Myocyte (in vitro differentiated cells): Measurements from ENCODE around the gene CCDC33. TPM values are rescaled to one million over a fixed set of nuclear protein-coding genes. Genes with fewer than 3 reads are reported as not detected.
"Not testable (repeated sequence)": the region's sequence is repeated elsewhere in the genome, so short reads cannot be mapped to it uniquely, and the experiment has no call there.

Experiments
- DNase-seq: peaks from one replicate; pipeline ENCODE4 v3.0.0-alpha.2; 2012; ENCODE audit warnings: low read depth
- total RNA-seq: library from RNA; depleted of rRNA; stranded (reverse); fragments of >200 nt; gene quantifications from 2 replicates; pipeline ENCODE4 v1.2.3, GENCODE V29; 2014

Gene CCDC33
- total RNA-seq, 1 donor from 2014 or later, result not detected

GRCh38 chr15:74356050-74356449 lies 119.9 kb downstream of the CCDC33 start:
- not testable (repeated sequence) for DNase-seq

DNA sequence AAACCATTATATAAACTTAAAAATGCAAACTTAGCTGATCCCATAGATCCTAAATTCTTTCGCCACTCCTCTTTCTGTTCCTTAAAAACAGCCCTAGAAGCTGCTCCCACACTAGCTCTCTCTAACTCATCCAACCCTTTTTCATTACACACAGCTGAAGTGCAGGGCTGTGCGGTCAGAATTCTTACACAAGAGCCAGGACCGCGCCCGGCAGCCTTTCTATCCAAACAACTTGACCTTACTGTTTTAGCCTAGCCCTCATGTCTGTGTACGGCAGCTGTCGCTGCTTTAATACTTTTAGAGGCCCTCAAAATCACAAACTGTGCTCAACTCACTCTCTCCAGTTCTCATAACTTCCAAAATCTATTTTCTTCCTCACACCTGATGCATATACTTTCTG lies 121.4 kb downstream of the CCDC33 start:
- peak; percentile 58 for DNase-seq

- not testable (repeated sequence) for DNase-seq
Observed at GRCh38 chr15:74359376-74359775, 123.2 kb downstream of the CCDC33 start.

DNA sequence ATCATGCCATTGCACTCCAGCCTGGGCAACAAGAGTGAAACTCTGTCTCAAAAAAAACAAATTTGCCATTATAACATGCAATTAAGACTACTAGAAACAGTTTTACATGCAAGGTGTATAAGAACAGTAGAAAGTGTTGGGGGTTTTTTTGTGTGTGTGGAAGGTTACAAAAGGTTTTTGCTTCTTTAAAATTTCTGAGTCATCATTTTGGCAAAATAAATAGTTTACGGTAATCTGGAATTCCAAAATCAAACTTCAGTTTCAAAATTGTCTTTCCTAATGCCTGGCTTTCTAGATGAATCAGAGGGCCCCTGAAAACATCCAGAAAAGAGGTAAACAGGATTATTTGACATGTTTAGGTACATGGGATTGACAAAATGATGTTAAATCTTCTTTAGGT lies 124.7 kb downstream of the CCDC33 start:
- not testable (repeated sequence) for DNase-seq

GRCh38 chr15:74362482-74362881 lies 126.4 kb downstream of the CCDC33 start:
- no peak for DNase-seq

- DNase-seq, result no peak
Observed at GRCh38 chr15:74364936-74365597, 128.9 kb downstream of the CCDC33 start.

DNA sequence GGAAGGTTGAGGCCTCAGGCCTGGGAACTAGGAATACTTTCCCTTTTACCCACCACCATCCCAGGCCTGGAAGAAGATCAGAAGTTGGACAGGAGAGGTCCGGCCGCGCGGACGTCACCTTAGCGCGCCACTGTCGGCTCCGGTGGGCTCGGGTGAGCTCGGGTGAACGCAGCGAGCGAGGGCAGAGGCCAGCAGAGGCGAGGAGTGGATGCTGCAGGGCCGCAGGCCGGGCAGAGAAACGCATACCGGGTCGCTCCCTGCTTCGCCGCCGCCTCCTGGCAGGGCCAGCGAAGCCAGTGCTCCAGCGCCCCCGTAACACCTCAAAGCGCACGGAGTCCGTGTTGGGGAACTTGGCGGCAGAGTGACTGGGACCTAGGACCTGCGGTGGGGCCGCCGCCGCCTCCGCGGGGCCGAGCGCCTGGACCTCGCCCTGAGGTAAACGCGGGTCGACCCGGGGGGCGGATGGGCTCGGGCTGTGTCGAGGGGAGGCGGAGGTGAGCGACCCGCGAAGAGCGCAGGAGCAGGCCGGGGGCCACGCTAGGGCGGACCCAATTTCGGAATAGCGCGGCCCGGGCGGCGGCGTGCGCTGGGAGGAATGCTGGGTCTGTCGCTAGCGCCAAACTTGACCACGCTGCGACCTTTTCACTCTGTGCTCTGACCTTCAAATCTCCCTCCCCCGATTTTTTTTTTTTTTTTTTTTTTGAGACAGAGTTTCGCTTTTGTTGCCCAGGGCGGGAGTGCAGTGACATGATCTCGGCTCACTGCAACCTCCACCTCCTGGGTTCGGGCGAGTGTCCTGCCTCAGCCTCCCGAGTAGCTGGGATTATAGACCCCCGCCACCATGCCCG lies 129.7 kb downstream of the CCDC33 start:
- DNase-seq, result no peak

- DNase-seq, result no peak
Observed at GRCh38 chr15:74367296-74367854, 131.2 kb downstream of the CCDC33 start, which contains the start of gene CYP11A1. Gene CYP11A1 (minus strand): TSS chr15:74367646. CDS start chr15:74367585, 61 bp downstream.

DNA sequence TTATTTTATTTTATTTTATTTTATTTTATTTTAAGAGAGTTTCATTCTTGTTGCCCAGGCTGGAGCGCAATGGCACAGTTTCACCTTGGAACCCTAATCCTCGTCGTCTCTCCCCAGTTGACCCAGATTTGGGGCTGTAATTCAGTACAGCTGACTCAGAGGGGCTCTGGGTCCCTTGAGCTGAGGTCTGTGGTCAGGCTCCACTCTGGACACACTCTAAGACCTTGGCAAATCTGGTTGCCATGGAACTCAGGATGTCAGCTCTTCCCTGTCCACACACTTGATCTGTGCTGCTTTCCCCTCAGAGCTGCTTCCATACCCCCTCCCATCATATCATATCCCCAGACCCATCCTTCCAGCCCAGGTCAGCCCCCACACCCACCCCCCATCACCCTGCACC lies 132.0 kb downstream of the CCDC33 start:
- DNase-seq, result no peak

GRCh38 chr15:74369084-74369745 lies 133.1 kb downstream of the CCDC33 start:
- no peak for DNase-seq

- no peak for DNase-seq
Observed at GRCh38 chr15:74369756-74370155, 133.6 kb downstream of the CCDC33 start.

DNA sequence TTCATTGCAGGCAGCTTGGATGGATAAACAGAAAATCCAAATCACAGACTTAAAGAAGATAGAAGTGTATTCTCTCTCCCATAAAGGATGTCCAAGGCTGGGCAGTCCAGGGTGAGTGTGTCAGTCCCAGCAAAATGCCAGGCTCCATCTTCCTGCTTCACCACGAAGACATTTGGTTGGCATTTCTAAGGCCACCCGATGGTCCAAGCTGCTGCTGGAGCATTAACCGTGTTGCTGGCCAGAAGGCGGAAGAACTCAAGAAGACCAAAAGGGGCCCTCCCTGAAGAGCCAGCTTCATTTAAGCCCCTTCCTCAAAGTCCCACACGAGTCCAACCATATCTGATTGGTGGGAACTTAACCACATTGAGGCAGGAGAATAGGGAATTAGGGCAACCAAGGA lies 134.3 kb downstream of the CCDC33 start:
- DNase-seq, result no peak

GRCh38 chr15:74373056-74373650 lies 137.0 kb downstream of the CCDC33 start:
- no peak for DNase-seq

GRCh38 chr15:74373731-74374647 lies 137.9 kb downstream of the CCDC33 start:
- peak; percentile 89 for DNase-seq

DNA sequence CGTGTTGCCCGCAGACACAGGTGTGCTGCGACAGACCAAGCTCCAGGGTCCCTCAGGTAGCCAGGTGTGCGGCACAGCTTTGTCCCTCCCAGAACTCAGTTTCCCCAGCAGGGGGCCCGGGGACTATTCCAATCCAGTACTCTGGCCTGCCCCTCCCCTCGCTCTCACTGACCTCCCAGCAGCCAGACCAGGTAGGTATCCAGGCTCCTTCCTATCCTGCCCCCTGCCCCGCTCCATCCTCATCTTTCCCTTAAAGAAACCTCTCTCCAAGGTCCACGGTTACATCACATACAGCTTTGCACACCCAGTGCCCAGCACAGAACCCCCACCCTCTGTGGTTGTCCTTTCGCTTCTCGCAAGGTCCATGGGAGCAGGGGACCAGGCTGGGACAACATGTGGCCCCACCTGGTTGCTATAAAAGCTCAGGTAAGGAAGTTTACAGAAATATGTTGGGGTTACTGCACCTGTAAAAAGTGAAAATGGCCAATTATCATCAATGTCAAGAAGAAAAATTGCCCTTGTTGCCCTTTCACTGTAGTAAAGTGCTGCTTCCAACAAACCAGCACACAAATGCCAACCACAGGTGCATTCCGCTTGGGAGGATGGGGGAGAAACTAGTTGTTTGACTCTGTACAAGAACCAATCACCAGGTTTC lies 138.6 kb downstream of the CCDC33 start:
- no peak for DNase-seq

GRCh38 chr15:74375303-74375693 lies 139.2 kb downstream of the CCDC33 start:
- DNase-seq, result peak; percentile 87

GRCh38 chr15:74376226-74376625 lies 140.1 kb downstream of the CCDC33 start:
- no peak for DNase-seq

DNA sequence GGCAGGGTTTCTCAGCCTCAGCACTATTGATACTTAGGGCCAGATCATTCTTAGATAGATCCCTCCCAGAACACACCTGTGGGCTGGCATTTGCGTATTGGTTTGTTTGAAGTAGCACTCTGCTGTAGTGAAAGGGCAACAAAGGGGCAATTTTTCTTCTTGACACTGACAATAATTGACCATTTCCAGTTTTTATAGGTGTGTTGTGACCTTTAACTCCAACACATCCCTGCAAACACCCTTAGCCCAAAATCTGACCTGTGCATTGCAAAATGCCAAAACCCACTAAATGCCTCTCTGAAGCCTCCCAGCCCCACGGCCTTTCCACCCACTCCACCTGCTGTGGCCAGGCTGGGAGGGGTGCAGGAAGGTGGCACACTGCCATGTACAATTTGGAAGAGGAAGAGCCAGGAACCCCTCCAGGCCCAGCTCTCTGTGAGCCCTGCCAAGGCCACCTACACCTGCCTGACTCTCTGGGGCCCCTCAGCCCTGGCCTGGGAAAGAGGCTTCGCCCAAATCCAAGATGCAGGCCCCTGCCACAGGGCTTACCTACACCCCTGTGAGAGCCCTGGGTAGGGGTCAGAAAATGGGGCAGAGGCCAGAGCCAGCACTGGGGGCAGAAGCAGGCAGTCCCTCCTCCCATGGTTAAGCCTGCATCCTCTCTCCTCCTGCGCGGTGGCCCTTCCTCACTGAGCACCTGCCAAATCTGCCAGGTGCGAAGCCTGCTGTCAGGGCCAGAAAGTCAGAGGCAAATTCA lies 140.9 kb downstream of the CCDC33 start:
- DNase-seq, result no peak
